Measurements from ENCODE around the gene ACTC1.

GRCh38 chr15:34793071-34793470, 2.3 kb downstream of the ACTC1 start:
- no peak for TF ChIP-seq CTCF (IDR thresholded peaks at IDR 0.05)
- TF ChIP-seq POLR2A (IDR thresholded peaks at IDR 0.05) = no peak
- no peak for TF ChIP-seq EP300 (IDR thresholded peaks at IDR 0.05)

All from ovary (tissue), 3 donors.